Right renal cortex interstitium (tissue), 3 donors: ENCODE measurements around the gene COL4A4. TPM values are rescaled to one million over a fixed set of nuclear protein-coding genes. Genes with fewer than 3 reads are reported as not detected.

ENCODE experiments used
- DNase-seq, 3 donors: peaks; one replicate each; pipeline ENCODE4 v3.0.0-alpha.2; 2013; ENCODE audit warnings: low read depth in 3 of 3, low spot score in 2 of 3
- polyA plus RNA-seq, 3 donors: library from polyadenylated mRNA; unstranded; fragments of 120-200 nt; gene quantifications; one replicate each; pipeline ENCODE4 v1.2.1, GENCODE V29; 2013; ENCODE audit not compliant: insufficient read length in 3 of 3

The COL4A4 gene
- polyA plus RNA-seq, 3 donors = 49.7 to 64.2 (median 53.8) TPM

GRCh38 chr2:227163485-227163997 is 464 bp downstream of the COL4A4 start:
- DNase-seq = no peak

DNA sequence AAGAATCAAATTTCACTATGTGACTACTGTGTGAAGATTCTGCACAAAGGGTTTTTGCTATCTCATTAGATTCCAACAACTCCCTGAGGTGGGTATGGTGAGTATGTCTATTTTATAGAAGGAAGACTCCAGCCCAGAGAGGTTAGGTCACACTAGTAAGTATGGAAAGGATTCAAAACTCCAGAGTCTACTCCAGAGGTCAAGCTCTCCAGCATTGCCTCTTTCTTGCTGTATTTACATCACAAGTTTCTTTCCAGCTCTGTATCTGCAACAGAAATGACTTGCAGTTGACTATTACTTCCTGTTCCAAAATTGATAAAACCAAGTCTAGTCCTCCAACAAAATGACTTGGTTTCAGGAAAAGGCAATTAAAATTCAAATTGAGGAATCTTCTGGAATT is 2.1 kb downstream of the COL4A4 start:
- DNase-seq = no peak

DNA sequence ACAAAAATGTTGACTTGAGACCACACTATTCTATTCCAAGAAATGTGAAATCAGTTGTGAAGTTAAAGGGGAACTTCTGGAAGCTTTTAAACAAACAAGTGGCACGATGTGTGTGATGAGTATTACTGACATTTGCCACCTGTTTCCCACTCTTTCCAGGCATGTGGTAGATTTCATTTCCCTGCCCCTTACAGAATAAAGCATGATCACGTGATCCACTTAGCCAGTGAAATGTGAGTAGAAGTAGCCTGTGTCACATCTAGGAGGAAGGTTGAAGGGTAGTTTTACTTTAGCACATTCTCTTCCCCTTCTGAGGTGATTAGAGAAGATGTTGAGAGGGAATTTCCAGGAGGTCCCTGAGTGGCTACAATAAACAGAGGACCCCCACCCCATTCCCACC is 3.8 kb downstream of the COL4A4 start:
- DNase-seq = no peak

DNA sequence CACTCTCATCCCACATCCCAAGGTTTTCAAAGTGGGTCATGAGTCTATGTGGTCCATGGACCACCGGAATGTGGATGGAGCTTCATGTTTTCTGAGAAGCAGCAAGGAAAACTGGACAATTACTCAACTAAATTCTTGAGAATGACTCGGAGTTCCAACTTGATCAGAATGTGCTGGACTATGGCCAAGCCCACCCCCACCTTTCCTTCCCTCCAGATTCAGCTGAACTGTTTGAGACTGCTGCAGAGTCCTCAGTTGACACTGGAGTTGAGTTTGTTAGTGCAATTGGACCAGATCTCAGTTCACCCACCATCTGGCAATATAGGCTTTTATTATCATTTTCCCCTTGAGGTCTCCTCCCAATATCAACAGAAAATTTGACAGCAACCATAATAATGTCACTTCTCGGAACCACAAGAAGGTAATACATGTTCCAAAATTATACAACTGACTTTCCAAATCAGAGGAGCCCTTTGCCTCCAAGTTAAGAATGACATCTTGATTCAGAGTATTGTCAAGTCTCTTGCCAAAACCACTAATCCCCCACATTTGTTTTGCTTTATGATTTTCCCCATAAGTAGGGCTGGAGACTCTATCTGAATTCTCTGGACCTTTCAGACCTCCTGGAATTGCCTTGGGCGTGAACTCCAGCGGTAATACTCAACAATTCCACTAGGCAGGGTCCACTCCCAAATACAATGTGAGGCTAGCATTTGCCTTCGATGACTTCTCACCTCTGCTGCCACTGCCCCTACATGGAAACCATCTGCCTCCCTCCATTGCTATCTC is 8.8 kb downstream of the COL4A4 start:
- DNase-seq = no peak

DNA sequence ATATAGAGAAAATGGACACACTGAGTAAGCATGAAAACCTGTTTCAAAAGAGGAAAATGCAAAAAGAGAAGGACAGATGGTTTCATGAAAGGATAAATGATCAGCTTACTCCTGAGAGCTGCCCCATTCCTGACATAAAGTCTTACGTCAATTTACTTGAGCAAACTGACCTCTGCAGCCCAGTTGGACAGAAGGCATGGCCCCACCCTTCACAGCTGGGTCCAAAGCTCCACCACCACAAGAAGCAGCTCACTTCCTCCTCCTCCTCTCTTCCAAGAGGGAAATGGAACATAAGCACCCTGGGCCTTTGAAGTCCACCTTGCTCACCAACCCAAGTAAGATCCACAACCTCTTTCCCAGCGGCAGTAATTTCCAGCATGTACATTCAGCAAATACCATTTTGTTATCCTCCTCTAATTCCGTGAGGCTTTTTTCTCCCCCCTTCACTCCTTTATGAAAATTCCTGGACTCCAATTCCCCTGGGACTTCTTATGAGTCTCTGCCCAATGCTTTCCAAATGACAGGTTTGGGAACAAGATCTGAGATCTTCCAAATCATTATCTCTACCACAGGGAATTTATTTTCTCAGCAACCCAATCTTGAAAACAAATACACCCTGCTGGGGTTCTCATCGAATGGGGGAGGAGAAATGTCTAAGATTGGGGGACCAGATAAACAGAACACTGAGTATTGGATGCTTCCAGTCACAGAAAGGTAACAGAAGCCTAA is 10.1 kb downstream of the COL4A4 start:
- DNase-seq = no peak

DNA sequence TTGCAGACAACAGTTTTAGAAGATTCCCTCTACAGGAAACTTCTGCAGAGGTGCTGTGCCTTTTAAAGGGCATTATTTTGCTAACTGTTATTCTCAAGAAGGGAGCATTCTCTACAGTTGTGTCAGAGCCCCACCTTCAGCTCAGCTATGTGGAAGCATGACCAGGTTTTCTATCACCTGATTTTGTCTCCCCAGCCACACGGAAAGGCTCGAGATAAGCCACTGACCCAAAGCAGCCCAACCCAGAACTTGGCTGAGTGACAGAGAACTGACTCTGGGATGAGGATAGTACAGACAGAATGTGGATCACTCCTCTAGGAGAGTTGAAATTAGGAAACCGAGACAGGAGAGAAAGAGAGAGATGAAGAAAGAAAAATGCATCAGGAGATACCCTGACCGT is 10.7 kb downstream of the COL4A4 start:
- no peak for DNase-seq

DNA sequence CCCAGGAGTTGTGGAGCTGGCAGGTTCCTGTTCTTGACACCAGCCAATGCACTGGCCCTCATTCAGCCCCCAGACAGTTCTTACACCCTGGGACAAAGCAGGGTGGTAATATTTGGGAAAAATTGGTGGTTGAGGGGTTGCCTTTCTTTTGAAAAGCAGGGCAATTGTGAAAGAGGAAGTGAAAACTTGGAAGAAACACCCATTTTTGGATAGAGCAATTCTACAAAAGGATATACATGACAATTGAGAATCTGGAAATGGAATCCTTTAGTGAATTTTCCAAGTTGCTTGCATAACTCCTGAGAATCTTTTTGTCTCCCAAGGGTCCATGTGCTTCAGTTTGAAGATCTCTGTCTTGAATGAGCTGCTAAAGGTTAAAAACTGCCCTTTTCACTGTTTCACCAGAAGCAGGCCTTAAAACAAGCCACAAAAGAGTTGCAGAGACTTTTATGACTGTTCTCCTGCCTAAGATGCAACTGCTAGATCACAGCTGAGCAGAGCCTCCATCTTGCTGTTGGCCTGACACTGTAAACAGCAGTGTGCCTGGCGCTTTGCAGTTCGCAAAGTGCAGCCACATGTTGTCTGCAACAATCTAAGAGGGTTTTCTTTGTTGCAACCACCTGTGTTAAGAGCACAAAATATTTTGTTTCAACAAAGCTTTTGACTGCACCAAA is 11.8 kb downstream of the COL4A4 start:
- no peak for DNase-seq

DNA sequence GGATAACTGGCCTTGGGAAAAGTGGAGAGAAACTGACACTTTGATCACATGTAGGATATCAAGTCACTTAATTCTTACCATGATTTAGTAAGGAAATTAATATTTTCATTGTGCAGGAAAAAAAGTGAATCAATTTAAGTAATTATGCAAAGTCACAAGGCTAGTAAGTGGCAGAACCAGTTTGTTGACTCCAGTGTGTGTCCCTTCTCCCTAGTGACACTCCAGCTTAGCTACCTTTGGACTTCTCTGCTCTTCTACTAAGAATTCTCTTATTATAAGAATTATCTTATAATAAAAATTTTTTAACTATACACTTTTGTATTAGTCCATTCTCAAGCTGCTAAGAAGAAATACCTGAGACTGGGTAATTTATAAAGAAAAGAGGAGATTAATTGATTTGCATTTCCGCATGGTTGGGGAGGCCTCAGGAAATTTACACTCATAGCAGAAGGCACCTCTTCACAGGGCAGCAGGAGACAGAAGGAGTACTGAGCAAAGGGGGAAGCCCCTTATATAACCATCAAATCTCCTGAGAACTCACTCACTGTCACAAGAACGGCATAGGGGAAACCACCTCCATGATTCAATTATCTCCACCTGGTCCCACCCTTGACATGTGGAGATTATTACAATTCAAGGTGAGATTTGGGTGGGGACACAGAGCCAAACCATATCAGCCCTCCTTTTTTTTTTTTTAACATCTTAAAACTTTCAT is 13.6 kb downstream of the COL4A4 start:
- DNase-seq = no peak

GRCh38 chr2:227148106-227148505 is 15.9 kb downstream of the COL4A4 start:
- no peak for DNase-seq

DNA sequence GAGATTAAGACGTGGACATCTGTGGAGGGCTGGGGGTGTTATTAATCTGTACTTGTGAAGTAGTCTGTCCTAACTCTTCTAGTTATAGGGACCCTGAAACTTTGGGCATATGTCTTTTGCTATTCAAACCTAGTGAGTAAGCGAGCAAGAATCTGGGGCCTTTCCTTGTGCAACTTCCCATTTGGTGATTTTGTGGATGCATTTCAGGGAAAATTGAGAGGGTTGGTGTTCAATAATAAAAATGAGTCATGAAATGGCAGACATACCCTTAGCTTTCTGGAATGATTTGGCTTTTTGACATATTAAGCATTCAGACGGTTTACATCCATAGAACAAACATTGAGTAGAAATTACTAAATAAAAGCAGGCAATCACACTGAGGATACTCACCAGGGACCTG is 17.0 kb downstream of the COL4A4 start:
- no peak for DNase-seq

DNA sequence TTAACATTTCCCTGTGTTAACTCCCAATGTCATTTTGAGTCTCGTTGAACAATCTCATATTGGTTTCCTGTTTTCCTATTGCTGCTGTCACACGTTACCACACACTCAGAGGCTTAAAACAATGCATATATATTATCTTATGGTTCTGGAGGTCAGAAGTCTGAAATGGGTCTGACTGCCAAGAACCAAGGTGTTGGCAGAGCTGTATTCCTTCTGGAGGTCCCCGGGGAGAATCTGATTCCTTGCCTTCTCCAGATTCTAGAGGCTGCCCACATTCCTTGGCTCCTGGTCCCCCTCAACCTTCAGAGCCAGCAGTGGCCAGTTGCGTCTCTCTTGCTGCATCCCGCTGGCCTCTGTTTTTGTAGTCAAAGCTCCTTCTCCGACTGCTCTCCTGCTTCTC is 17.5 kb downstream of the COL4A4 start:
- DNase-seq = no peak

- DNase-seq = no peak
Measured at GRCh38 chr2:227143895-227144294, 20.1 kb downstream of the COL4A4 start.

GRCh38 chr2:227141301-227141700 is 22.7 kb downstream of the COL4A4 start:
- no peak for DNase-seq

DNA sequence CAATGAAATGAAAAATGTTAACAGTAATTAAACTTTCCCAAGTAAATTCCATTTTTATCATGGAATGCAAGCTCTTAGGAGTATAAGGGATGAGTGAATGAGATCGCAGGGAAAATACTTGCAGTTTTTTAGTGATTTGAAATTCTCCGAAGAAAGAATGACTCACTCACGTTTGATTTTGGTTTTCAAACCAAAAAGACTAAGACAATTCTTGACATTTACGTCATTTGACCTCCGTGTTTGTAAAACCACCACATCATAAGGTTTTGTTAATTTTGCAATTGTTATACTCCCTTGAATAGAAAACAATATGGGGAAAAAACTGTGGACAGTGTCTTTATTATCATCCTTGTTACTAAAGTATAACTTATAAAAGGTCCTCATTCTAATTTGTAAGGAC is 29.4 kb downstream of the COL4A4 start:
- no peak for DNase-seq

GRCh38 chr2:227132986-227133385 is 31.0 kb downstream of the COL4A4 start:
- DNase-seq = no peak

DNA sequence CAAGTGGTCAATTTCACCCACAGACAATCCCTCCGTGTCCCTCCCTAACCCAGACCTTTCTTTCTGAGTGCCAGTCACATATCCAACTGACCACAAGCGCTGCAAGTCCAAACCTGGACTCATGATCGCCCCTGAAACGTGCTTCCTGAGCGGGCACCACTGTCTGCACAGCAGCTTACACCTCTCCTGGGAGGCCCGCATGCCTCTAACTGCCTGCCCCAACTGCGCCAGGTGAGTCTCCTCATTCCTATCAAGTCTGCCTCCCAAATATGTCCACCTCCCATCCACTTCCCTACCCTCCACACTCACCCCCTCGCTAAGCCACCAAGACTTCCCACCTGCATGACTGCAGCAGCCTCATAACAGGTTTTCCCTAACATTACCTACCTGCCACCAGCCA is 33.4 kb downstream of the COL4A4 start:
- no peak for DNase-seq

DNA sequence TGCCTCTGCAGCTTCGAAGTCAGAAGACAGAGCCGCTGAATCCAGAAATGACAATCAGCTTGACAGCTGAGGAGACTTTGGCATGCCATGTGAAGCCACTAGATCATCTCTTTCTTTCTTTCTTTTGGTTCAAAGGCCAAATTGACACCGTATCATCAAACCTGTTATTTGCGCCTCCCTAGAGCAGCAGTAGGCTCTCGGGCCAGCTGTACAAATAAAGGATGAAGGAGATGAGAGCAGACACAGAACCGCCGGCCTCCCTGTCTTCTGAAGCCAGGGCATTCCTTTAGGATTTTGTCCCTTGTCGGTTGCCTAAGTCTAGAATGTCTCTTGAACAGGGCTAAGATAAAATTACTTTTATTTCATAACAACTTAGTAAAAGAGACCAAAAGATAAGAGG is 36.8 kb downstream of the COL4A4 start:
- DNase-seq = no peak

DNA sequence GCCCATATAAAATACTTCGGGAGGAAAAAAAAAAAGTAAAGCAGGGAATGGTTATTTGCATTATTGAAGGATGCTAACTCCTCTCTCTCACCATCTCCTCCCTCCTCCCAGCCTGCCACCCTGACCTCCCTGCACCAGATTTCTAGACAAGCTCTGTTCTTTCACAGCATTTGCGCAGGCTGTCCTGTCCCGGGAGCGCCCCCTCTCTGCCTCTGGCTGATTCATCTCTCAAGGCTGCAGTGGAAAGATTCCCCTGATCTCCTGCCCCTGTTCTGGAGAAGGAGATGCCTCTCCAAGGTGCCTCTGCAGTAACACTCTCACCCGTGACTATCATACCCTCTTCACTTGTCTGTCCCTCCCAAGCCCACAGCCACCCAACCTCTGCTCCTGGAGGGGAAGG is 38.5 kb downstream of the COL4A4 start:
- no peak for DNase-seq

GRCh38 chr2:227124811-227125210 is 39.2 kb downstream of the COL4A4 start:
- DNase-seq = no peak

DNA sequence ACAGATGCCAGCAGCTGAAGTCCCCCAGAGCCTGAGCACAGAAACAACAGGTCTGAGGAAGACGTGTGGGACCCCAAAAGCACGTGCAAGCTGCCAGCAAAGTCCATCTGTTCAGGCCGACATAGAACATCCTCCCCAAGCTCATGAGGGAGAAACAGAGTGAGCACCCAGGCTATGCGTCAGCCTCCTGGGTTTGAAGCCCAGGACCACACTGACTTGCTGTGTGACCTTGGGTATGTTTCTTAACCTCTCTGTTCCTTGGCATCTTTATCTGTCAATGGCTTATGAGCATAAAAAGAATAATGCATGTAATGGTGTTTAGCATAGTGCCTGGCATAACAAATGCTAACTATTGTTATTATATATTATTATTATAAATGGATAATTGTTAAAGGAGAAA is 40.3 kb downstream of the COL4A4 start:
- DNase-seq = no peak

DNA sequence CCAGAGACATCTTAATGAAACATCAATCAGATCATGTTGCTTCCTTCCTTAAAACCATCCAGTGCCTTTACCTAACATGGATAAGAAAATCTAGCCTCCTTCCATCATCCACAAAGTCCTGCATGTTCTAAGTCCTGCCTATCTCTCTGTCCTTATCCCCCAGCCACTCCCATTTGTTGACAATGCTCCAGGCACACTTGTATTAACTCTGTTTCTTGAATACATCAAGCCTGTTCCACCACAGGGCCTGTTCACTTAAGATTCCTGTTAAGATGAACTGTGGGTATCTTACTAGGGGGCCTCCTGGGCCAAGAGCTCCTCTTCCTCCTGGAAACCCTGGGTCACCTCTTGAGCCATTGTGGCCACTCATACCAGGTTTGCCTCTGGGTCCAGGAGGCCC is 45.7 kb downstream of the COL4A4 start:
- no peak for DNase-seq
